Right forelimb (tissue), 1 donor: ENCODE results near the gene EDRF1.

Experiments
- DNase-seq: peaks from one replicate; pipeline ENCODE4 v3.0.0-alpha.2; 2018

Gene EDRF1

GRCh38 chr10:125762692-125763648 is 43.5 kb downstream of the EDRF1 start:
- no peak for DNase-seq

- no peak for DNase-seq
These were observed 46.3 kb downstream of the EDRF1 start for GRCh38 chr10:125765835-125766234.

GRCh38 chr10:125766511-125766910 is 47.0 kb downstream of the EDRF1 start:
- no peak for DNase-seq

- DNase-seq = no peak
These were observed 48.8 kb downstream of the EDRF1 start for GRCh38 chr10:125768219-125768855.

- no peak for DNase-seq
These were observed 49.7 kb downstream of the EDRF1 start for GRCh38 chr10:125769175-125769574.

GRCh38 chr10:125770844-125771243 is 51.3 kb downstream of the EDRF1 start:
- DNase-seq = no peak

GRCh38 chr10:125772112-125772863 is 52.8 kb downstream of the EDRF1 start:
- DNase-seq = no peak

GRCh38 chr10:125772864-125773180 is 53.3 kb downstream of the EDRF1 start:
- DNase-seq = no peak

GRCh38 chr10:125773687-125774543 is 54.4 kb downstream of the EDRF1 start:
- DNase-seq = no peak

GRCh38 chr10:125774581-125775191 is 55.2 kb downstream of the EDRF1 start:
- DNase-seq = no peak

GRCh38 chr10:125775491-125776106 is 56.1 kb downstream of the EDRF1 start, which contains the start of gene MMP21:
MMP21 (minus strand) TSS chr10:125775821; CDS start chr10:125775821, 0 bp downstream.
- no peak for DNase-seq

- no peak for DNase-seq
These were observed 58.3 kb downstream of the EDRF1 start for GRCh38 chr10:125777806-125778205.

- no peak for DNase-seq
These were observed 59.0 kb downstream of the EDRF1 start for GRCh38 chr10:125778556-125778955.

GRCh38 chr10:125779403-125780327 is 60.2 kb downstream of the EDRF1 start:
- no peak for DNase-seq

- DNase-seq = peak; percentile 12
These were observed 61.9 kb downstream of the EDRF1 start for GRCh38 chr10:125781374-125781773.

GRCh38 chr10:125782054-125782453 is 62.5 kb downstream of the EDRF1 start:
- peak; percentile 45 for DNase-seq

- DNase-seq = peak; percentile 54
These were observed 63.1 kb downstream of the EDRF1 start for GRCh38 chr10:125782616-125783015.

- peak; percentile 21 for DNase-seq
These were observed 63.9 kb downstream of the EDRF1 start for GRCh38 chr10:125783408-125783807.

GRCh38 chr10:125783957-125784356 is 64.4 kb downstream of the EDRF1 start:
- peak; percentile 33 for DNase-seq

GRCh38 chr10:125785791-125786190 is 66.3 kb downstream of the EDRF1 start:
- peak; percentile 32 for DNase-seq
